Parathyroid adenoma (tissue), 2 donors: ENCODE results near the gene TIPIN.
"Not testable (repeated sequence)": the region's sequence is repeated elsewhere in the genome, so short reads cannot be mapped to it uniquely, and the experiment has no call there.

Experiments
- H2AFZ ChIP-seq: fragments of 300-600 bp; sonication (generic); one replicate; pipeline ENCODE4 v1.7.0; 2017; ENCODE audit warnings: antibody characterized with exemption, mild to moderate bottlenecking
- H3K27ac ChIP-seq: fragments of 300-600 bp; sonication (generic); one replicate; pipeline ENCODE4 v1.7.0; 2017
- H3K27me3 ChIP-seq: fragments of 300-600 bp; sonication (generic); one replicate; pipeline ENCODE4 v1.7.0; 2017; ENCODE audit warnings: low read length; ENCODE audit not compliant: control insufficient read depth, insufficient read depth
- H3K36me3 ChIP-seq: fragments of 300-600 bp; sonication (generic); one replicate; pipeline ENCODE4 v1.7.0; 2017; ENCODE audit warnings: low read length; ENCODE audit not compliant: control insufficient read depth, insufficient read depth
- H3K4me1 ChIP-seq: fragments of 300-600 bp; sonication (generic); one replicate; pipeline ENCODE4 v1.7.0; 2017; ENCODE audit warnings: control low read depth
- H3K4me2 ChIP-seq: fragments of 300-600 bp; sonication (generic); one replicate; pipeline ENCODE4 v1.7.0; 2017; ENCODE audit warnings: low read length
- H3K4me3 ChIP-seq: fragments of 300-600 bp; sonication (generic); one replicate; pipeline ENCODE4 v1.7.0; 2017; ENCODE audit warnings: low read depth, low read length
- H3K79me2 ChIP-seq: fragments of 300-600 bp; sonication (generic); one replicate; pipeline ENCODE4 v1.7.0; 2017; ENCODE audit warnings: control low read depth
- H3K9ac ChIP-seq: fragments of 300-600 bp; sonication (generic); one replicate; pipeline ENCODE4 v1.7.0; 2017; ENCODE audit warnings: mild to moderate bottlenecking
- H3K9me3 ChIP-seq: fragments of 300-600 bp; sonication (generic); one replicate; pipeline ENCODE4 v1.7.0; 2017; ENCODE audit warnings: low read length; ENCODE audit not compliant: control insufficient read depth
- CTCF ChIP-seq: fragments of 300-600 bp; sonication (generic); IDR thresholded peaks from one replicate; pipeline ENCODE4 v1.7.0; 2017; ENCODE audit warnings: antibody characterized with exemption, mild to moderate bottlenecking
- donor health status: primary hyperparathyroidism.

Gene TIPIN

DNA sequence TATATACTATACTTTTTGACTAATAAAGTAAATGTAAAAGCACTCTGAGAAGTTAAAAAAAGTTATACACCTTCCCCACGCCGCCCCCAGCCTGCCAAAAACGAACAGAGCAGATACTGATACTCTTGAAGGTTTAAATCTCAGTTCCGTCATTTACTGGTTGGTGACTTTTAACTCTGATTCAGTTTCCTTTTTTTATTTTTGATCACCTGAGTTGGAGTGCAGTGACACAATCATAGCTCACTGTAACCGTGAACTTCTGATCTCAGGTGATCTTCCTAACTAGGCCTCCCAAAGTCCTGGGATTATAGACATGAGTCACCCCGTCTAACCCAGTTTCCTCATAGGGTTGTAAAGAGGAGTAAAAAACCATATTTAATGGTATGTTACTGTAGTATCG is 3.3 kb upstream of the TIPIN start:
- H3K79me2 ChIP-seq: no peaks in the 10 kb centered on the region
- H3K9ac ChIP-seq: no peak overlapping the region
- no peaks in the 10 kb centered on the region for H3K9me3 ChIP-seq
- TF ChIP-seq CTCF: no peak
- no peaks in the 10 kb centered on the region for H3K36me3 ChIP-seq
- no peaks in the 10 kb centered on the region for H3K27me3 ChIP-seq
- no peak overlapping the region for H2AFZ ChIP-seq
- H3K27ac ChIP-seq: no peak overlapping the region
- H3K4me3 ChIP-seq: no peak overlapping the region
- H3K4me1 ChIP-seq: no peaks in the 10 kb centered on the region
- no peak overlapping the region for H3K4me2 ChIP-seq

- no peak for TF ChIP-seq CTCF
- Histone ChIP-seq H2AFZ (peak overlapping the region; percentile 80), H3K27ac (peak overlapping the region; percentile 2), H3K36me3 (no peaks in the 10 kb centered on the region), H3K4me2 (peak overlapping the region; percentile 72), H3K79me2 (no peaks in the 10 kb centered on the region), H3K4me1 (no peaks in the 10 kb centered on the region), H3K9me3 (no peaks in the 10 kb centered on the region), H3K4me3 (peak overlapping the region; percentile 47), H3K27me3 (no peaks in the 10 kb centered on the region), H3K9ac (no peak overlapping the region)
Measured at GRCh38 chr15:66356077-66356358, 467 bp downstream of the TIPIN start.

DNA sequence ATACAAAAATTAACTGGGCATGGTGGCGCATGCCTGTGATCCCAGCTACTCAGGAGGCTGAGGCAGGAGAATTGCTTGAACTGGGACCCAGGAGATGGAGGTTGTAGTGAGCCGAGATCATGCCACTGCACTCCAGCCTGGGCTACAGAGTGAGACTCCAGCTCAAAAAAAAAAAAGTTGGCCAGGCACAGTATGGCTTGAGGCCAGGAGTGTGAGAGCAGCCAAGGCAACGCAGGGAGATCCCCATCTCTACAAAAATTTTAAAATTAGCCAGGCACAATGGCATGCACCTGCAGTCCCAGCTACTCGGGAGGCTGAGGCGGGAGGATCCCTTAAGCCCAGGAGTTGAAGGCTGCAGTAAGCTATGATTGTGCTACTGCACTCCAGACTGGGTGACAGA is 8.0 kb downstream of the TIPIN start:
- not testable (repeated sequence) for H3K36me3 ChIP-seq

GRCh38 chr15:66328771-66329170 is 27.7 kb downstream of the TIPIN start:
- no peaks in the 10 kb centered on the region for H3K9me3 ChIP-seq
- TF ChIP-seq CTCF: no peak
- no peak overlapping the region for H2AFZ ChIP-seq
- H3K79me2 ChIP-seq: no peaks in the 10 kb centered on the region
- no peak overlapping the region for H3K4me2 ChIP-seq
- H3K4me3 ChIP-seq: no peak overlapping the region
- H3K36me3 ChIP-seq: no peaks in the 10 kb centered on the region
- H3K27ac ChIP-seq: no peak overlapping the region
- no peak overlapping the region for H3K9ac ChIP-seq
- no peaks in the 10 kb centered on the region for H3K27me3 ChIP-seq
- no peaks in the 10 kb centered on the region for H3K4me1 ChIP-seq

More for the DNA sequence above, 8.0 kb downstream of the TIPIN start:
- H3K4me3 ChIP-seq, H3K9me3 ChIP-seq, H3K27ac ChIP-seq, H3K4me1 ChIP-seq, H3K27me3 ChIP-seq, H3K9ac ChIP-seq, H2AFZ ChIP-seq, H3K79me2 ChIP-seq, H3K4me2 ChIP-seq: not testable (repeated sequence)

GRCh38 chr15:66327736-66328135 is 28.7 kb downstream of the TIPIN start:
- no peaks in the 10 kb centered on the region for H3K79me2 ChIP-seq
- H3K27me3 ChIP-seq: no peaks in the 10 kb centered on the region
- H3K4me1 ChIP-seq: no peaks in the 10 kb centered on the region
- H3K36me3 ChIP-seq: no peaks in the 10 kb centered on the region
- no peak for TF ChIP-seq CTCF
- no peak overlapping the region for H3K27ac ChIP-seq
- H3K4me3 ChIP-seq: no peak overlapping the region
- H3K9me3 ChIP-seq: no peaks in the 10 kb centered on the region
- no peak overlapping the region for H2AFZ ChIP-seq
- no peak overlapping the region for H3K9ac ChIP-seq
- no peak overlapping the region for H3K4me2 ChIP-seq
